ENCODE results near the gene ARID3A.

ARID3A gene

DNA sequence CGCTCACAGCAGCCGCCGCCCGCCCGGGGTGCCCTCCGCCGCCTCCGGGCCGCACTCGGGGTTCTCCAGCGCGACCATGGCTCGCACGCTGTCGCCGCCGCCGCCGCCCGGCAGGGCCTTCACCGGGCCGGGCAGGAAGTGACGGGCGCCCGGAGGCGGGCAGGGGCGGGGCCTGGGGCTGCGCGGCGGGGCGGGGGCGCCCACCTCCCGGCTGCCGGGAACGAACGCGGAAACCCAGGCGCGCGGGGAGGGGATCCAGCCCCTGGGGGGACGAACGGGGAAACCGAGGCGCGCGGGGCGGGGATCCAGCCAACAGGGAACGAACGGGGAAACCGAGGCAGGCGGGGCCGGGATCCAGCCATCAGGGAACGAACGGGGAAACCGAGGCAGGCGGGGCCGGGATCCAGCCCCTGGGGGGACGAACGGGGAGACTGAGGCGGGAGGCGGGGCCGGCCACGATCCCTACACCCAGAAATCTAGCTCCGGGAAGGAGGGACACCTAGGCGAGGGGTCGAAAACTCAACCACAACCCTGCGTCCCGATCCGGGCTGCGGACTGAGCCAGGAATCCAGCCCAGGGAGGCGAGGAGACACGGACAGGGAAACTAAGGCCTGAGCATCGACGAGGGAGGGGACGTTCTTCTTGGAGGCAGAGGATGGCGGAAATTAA, 12.6 kb upstream of the ARID3A start, which contains the start of gene R3HDM4:
Gene R3HDM4 (minus strand): TSS at position 140 of the 669 bp plus-strand sequence. CDS start 62 bp downstream, at position 78.
- peak; percentile 74 to 85 (median 81) for DNase-seq

DNA sequence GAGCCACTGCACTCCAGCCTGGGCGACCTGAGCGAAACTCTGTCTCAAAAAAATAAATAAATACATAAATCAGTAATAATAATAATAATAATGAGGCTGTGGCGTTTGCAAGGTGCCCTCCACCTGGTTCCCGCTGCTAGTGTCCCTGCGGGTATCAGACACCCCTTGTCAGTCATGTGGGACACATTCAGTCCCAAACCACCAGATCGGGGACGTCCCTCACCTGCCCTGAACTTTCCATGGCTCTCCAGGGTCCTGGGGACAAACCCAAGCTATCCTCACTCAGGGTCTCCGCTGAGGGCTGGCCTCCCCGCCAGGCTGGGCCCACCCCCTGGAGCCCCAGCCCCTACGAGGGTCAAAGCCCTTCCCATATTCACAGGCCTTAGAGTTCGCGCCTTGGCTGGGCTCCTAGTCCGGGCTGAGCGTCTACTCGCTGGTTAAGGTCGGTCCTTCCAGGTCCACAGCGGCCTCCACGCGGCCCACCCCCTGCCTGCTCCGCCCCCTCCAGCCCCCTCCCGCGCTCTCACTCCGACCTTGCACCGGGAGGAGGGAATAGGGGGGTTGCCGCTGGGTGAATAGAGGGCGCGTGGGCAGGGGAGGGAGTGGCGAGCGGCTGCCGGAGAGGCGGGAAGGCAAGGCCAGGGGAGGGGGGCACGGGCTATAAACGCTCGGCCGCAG, 9.1 kb upstream of the ARID3A start:
- no peak for DNase-seq

GRCh38 chr19:917323-918151, 8.3 kb upstream of the ARID3A start, which contains the start of gene KISS1R:
TSS of gene KISS1R (plus strand) at chr19:917333. CDS start at chr19:917503, 170 bp downstream.
- DNase-seq = peak in 2 of 5 experiments; percentile 38 to 52

DNA sequence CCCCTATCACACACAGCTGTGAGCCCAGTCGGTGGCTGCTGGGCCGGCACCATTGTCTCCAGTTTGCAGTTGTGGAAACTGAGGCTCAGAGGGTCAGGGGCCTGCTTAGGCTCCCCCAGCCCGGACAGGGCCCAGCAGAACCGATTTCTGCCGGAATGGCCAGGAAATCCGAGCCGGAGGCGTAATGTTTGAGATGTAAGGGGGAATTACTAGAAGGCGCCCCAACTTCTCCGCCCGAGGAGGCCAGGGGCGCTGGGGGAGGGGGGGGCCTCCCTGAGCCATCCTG, 7.7 kb upstream of the ARID3A start:
- no peak for DNase-seq

DNA sequence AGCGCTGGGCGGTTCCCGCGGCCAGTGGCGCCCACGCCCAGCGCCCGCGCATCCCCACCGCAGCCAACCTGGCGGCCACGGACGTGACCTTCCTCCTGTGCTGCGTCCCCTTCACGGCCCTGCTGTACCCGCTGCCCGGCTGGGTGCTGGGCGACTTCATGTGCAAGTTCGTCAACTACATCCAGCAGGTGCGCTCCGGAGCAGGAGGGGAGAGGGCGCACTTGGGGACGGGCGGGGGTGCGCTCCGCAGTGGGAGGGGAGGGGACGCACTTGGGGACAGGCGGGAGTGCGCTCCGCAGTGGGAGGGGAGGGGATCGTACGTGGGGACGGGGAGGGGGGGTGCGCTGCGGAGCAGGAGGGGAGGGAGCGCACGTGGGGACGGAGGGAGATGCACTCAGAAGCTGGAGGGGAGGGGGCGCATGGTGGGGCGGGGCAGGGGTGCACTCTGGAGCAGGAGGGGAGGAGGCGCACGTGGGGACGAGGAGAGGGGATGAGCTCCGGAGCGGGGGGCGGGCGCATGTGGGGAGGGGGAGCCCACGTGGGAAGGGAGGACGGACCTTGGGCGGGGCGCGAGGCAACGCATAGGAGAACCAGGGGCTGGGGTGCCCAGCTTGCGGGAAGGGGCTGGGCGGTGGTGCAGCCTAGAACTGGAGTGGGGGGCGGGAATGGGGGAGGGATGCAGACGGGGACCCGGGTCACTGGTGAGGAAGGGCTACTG, 7.2 kb upstream of the ARID3A start:
- DNase-seq = peak in 1 of 5 experiments; percentile 41

DNA sequence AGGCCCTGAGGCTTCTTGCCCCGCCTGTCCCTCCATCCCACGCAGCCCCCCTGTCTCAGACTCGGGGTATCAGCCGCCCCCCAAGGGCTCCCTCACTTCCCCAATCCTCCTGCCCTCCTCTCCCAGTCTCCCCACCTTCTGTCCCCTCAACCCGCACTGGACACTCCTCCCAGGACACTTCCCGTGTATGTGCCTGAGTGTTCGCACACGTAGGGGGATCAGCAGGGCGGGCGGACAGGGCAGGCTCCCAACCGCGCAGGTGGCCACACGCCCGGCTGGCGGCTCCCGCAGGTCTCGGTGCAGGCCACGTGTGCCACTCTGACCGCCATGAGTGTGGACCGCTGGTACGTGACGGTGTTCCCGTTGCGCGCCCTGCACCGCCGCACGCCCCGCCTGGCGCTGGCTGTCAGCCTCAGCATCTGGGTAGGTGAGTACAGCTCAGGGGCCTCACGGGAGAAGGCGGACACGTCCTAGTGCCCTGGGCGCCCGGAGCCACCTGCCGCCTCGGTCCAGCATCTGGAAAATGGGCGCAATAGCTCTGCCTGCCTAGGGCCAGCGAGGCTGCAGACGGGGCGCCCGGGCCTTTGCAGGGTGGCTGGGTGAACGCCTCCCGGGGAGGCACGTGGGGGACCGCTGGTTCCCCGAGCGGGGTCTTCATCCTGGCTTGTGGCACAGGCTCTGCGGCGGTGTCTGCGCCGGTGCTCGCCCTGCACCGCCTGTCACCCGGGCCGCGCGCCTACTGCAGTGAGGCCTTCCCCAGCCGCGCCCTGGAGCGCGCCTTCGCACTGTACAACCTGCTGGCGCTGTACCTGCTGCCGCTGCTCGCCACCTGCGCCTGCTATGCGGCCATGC, 6.4 kb upstream of the ARID3A start:
- peak in 2 of 5 experiments; percentile 37 to 69 for DNase-seq

DNA sequence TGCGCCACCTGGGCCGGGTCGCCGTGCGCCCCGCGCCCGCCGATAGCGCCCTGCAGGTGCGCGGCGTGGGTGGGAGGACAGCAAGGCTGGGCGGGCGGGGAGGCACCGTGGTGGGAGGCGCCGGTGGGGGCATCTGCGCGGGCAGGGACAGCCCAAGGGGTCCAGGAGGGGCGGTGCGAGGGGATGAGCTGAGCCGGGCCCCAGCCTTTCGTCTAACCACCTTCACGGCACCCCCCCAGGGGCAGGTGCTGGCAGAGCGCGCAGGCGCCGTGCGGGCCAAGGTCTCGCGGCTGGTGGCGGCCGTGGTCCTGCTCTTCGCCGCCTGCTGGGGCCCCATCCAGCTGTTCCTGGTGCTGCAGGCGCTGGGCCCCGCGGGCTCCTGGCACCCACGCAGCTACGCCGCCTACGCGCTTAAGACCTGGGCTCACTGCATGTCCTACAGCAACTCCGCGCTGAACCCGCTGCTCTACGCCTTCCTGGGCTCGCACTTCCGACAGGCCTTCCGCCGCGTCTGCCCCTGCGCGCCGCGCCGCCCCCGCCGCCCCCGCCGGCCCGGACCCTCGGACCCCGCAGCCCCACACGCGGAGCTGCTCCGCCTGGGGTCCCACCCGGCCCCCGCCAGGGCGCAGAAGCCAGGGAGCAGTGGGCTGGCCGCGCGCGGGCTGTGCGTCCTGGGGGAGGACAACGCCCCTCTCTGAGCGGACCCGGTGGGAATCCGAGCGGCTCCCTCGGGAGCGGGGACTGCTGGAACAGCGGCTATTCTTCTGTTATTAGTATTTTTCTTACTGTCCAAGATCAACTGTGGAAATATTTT, 5.6 kb upstream of the ARID3A start:
- peak; percentile 49 to 71 (median 59) for DNase-seq

- DNase-seq = peak in 1 of 5 experiments; percentile 52
Measured at GRCh38 chr19:924553-925086, 1.2 kb upstream of the ARID3A start.

- peak in 2 of 5 experiments; percentile 16 to 84 for DNase-seq
Measured at GRCh38 chr19:925087-925525, 729 bp upstream of the ARID3A start.

- no peak for DNase-seq
Measured at GRCh38 chr19:926323-926588, 421 bp downstream of the ARID3A start.

- DNase-seq = peak in 1 of 5 experiments; percentile 44
Measured at GRCh38 chr19:926589-927350, 935 bp downstream of the ARID3A start.

GRCh38 chr19:927351-927779, 1.5 kb downstream of the ARID3A start:
- DNase-seq = no peak

DNA sequence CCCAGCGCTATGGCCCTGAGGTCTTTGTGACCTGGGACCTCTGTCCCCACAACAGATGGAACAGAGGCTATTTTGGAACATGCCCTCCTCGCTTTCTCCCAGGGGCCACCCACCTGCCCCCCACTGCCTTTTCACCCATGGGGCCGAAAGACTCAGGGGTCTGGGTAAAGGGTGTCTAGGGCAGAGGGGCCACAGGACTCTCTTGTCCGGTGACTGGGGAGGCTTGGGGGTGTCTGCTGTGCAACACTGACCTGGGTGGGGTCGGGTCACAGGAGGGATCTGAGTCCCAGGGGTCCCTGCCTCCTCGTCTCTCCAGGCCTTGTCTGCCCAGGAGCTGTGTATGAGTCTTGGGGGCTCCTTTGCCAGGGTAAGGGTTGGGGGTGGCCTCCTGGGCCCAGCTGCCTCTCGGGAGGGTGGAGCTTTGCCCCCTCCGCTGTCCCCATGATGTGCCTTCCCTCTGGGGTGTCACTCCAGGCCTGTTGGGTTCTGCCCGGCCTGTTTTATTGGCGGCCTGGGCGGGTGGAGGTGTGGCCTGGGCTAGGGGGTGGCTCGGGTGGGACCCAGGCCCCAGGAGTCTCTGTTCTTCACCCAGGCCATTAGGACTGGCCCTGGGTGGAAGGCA, 2.1 kb downstream of the ARID3A start:
- DNase-seq = no peak

- no peak for DNase-seq
Measured at GRCh38 chr19:928471-929202, 2.8 kb downstream of the ARID3A start.

- DNase-seq = no peak
Measured at GRCh38 chr19:929203-929890, 3.5 kb downstream of the ARID3A start.

DNA sequence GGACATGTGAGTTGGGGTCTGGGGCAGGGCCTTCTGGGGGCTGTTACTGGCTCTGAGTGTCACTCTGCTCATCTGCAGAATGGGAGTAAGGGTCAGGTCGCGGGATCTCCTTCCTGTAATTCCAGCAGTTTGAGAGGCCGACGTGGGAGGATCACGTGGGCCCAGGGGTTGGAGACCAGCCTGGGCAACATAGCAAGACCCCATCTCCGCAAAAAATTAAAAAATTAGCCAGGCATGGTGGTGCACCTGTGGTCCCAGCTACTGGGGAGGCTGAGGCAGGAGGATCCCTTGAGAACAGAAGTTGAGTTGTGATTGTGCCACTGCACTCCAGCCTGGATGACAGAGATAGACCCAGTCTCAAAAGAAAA, 4.0 kb downstream of the ARID3A start:
- DNase-seq = no peak

DNA sequence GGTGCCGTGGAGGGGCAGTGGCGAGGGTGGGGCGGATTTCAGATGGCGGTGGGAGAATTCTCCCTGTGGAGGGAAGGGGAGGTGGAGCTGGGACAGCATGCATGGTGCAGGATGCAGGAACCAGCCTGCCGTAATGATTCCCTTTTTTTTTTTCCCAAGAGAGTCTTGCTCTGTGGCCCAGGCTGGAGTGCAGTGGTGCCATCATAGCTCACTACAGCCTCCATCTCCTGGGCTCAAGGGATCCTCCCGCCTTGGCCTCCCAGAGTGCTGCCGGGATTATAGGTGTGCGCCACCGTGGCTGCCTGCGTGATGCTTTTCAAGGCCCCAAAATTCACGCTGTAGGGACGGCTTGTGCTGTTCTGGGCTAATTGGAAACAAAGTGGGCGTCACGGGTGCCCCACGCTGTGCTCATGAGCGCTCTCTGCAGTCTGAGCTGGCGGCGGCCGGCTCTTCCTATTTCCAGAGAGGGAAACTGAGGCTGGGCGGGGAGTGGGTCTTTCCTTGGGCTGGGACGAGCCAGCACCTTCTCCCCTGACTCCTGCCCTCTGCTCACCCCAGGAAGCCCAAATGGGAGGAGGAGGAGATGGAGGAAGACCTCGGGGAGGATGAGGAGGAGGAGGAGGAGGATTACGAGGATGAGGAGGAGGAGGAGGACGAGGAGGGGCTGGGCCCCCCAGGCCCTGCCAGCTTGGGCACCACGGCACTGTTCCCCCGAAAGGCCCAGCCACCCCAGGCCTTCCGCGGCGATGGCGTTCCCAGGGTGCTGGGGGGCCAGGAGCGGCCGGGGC, 6.2 kb downstream of the ARID3A start:
- no peak for DNase-seq
